ENCODE results near the gene EIF4E1B. TPM values are rescaled to one million over a fixed set of nuclear protein-coding genes. Genes with fewer than 3 reads are reported as not detected.
A peak's percentile ranks its signal among the peaks of the same experiment; 100 is the strongest.

The EIF4E1B gene
- total RNA-seq, 1 donor from 2014 or later = not detected

- TF ChIP-seq CTCF (IDR thresholded peaks at IDR 0.05; ENCODE audit: partially characterized antibody, unreplicated experiment) = no peak
- Mint-ChIP-seq H3K36me3 (ENCODE audit: unreplicated experiment) (no peaks in the 10 kb centered on the region), H3K27ac (ENCODE audit: unreplicated experiment) (no peak overlapping the region), H3K9me3 (ENCODE audit: unreplicated experiment) (peaks cover 3% of the 10 kb centered on the region), H3K27me3 (ENCODE audit: unreplicated experiment) (peaks cover 9% of the 10 kb centered on the region), H3K4me3 (ENCODE audit: unreplicated experiment) (no peak overlapping the region), H3K4me1 (ENCODE audit: low read depth, unreplicated experiment) (peaks cover 11% of the 10 kb centered on the region)
- DNase-seq = no peak
Measured at GRCh38 chr5:176677209-176677939, 46.9 kb downstream of the EIF4E1B start.

GRCh38 chr5:176678584-176678983, 48.1 kb downstream of the EIF4E1B start:
- Mint-ChIP-seq H3K9me3 (ENCODE audit: unreplicated experiment) (peaks cover 3% of the 10 kb centered on the region), H3K36me3 (ENCODE audit: unreplicated experiment) (no peaks in the 10 kb centered on the region), H3K27me3 (ENCODE audit: unreplicated experiment) (peaks cover 7% of the 10 kb centered on the region), H3K4me3 (ENCODE audit: unreplicated experiment) (no peak overlapping the region), H3K4me1 (ENCODE audit: low read depth, unreplicated experiment) (peaks cover 11% of the 10 kb centered on the region), H3K27ac (ENCODE audit: unreplicated experiment) (no peak overlapping the region)
- DNase-seq = no peak
- TF ChIP-seq CTCF (IDR thresholded peaks at IDR 0.05; ENCODE audit: partially characterized antibody, unreplicated experiment) = no peak

- Mint-ChIP-seq H3K4me3 (ENCODE audit: unreplicated experiment) (no peak overlapping the region), H3K9me3 (ENCODE audit: unreplicated experiment) (peaks cover 3% of the 10 kb centered on the region), H3K4me1 (ENCODE audit: low read depth, unreplicated experiment) (peaks cover 9% of the 10 kb centered on the region), H3K36me3 (ENCODE audit: unreplicated experiment) (peaks cover 5% of the 10 kb centered on the region), H3K27me3 (ENCODE audit: unreplicated experiment) (peaks cover 5% of the 10 kb centered on the region), H3K27ac (ENCODE audit: unreplicated experiment) (no peak overlapping the region)
- DNase-seq = no peak
- peak; percentile 33 for TF ChIP-seq CTCF (IDR thresholded peaks at IDR 0.05; ENCODE audit: partially characterized antibody, unreplicated experiment)
Measured at GRCh38 chr5:176679365-176680225, 49.1 kb downstream of the EIF4E1B start.

GRCh38 chr5:176680226-176680563, 49.7 kb downstream of the EIF4E1B start:
- H3K9me3 Mint-ChIP-seq (ENCODE audit: unreplicated experiment) = peaks cover 3% of the 10 kb centered on the region
- H3K4me1 Mint-ChIP-seq (ENCODE audit: low read depth, unreplicated experiment) = peaks cover 7% of the 10 kb centered on the region
- H3K36me3 Mint-ChIP-seq (ENCODE audit: unreplicated experiment) = peaks cover 8% of the 10 kb centered on the region
- no peak overlapping the region for H3K27ac Mint-ChIP-seq (ENCODE audit: unreplicated experiment)
- TF ChIP-seq CTCF (IDR thresholded peaks at IDR 0.05; ENCODE audit: partially characterized antibody, unreplicated experiment) = no peak
- peaks cover 5% of the 10 kb centered on the region for H3K27me3 Mint-ChIP-seq (ENCODE audit: unreplicated experiment)
- DNase-seq = no peak
- no peak overlapping the region for H3K4me3 Mint-ChIP-seq (ENCODE audit: unreplicated experiment)

All from glutamatergic neuron (in vitro differentiated cells).